ENCODE data around the gene C2orf78. TPM values are rescaled to one million over a fixed set of nuclear protein-coding genes. Genes with fewer than 3 reads are reported as not detected.
A peak's percentile ranks its signal among the peaks of the same experiment; 100 is the strongest.
"Not testable (repeated sequence)": the region's sequence is repeated elsewhere in the genome, so short reads cannot be mapped to it uniquely, and the experiment has no call there.

The C2orf78 gene
- total RNA-seq, result 0.07 TPM in 1 of 2 replicates, not detected in the other

- H3K9me3 Mint-ChIP-seq; H3K27me3 Mint-ChIP-seq; H3K4me1 Mint-ChIP-seq; intact Hi-C loops (cut with micrococcal nuclease); H3K4me3 Mint-ChIP-seq; H3K36me3 Mint-ChIP-seq (ENCODE audit: low read depth); H3K27ac Mint-ChIP-seq; DNase-seq: not testable (repeated sequence)
Measured at GRCh38 chr2:73783883-73784282, at the start of gene C2orf78. TSS of gene C2orf78 (plus strand) at chr2:73784183. CDS start at chr2:73784310, 127 bp downstream.

- Mint-ChIP-seq H3K27ac (peak overlapping the region; percentile 91), H3K4me1 (peaks cover 10% of the 10 kb centered on the region), H3K27me3 (no peaks in the 10 kb centered on the region), H3K36me3 (ENCODE audit: low read depth) (peaks cover 33% of the 10 kb centered on the region), H3K4me3 (peak overlapping the region; percentile 100), H3K9me3 (peaks cover 5% of the 10 kb centered on the region)
- no peak for DNase-seq
- intact Hi-C loops (cut with micrococcal nuclease), result loop anchor here (2.0 to 10.0 kb wide), 3 partner anchors 408 to 666 kb away; partner anchors contain the start of genes BOLA3, EGR4 and SFXN5
Measured at GRCh38 chr2:73736378-73736777, 47.6 kb upstream of the C2orf78 start.

- peaks cover 10% of the 10 kb centered on the region for H3K4me1 Mint-ChIP-seq
- peak; percentile 98 for DNase-seq
- H3K4me3 Mint-ChIP-seq, result peak within 1 kb of the TSS; percentile 100
- H3K27ac Mint-ChIP-seq, result peak within 1 kb of the TSS; percentile 91
- H3K9me3 Mint-ChIP-seq, result peaks cover 5% of the 10 kb centered on the region
- intact Hi-C loops (cut with micrococcal nuclease), result loop anchor here (1.0 to 10.0 kb wide), 9 partner anchors 43 to 746 kb away; partner anchors contain the start of genes BOLA3, DGUOK, DUSP11 and EGR4
- no peaks in the 10 kb centered on the region for H3K27me3 Mint-ChIP-seq
- peaks cover 31% of the 10 kb centered on the region for H3K36me3 Mint-ChIP-seq (ENCODE audit: low read depth)
Measured at GRCh38 chr2:73736855-73737779, 46.9 kb upstream of the C2orf78 start, which contains the start of gene TPRKB. TSS of gene TPRKB (minus strand) at chr2:73737345. CDS start at chr2:73734569, 2,776 bp downstream.

- peaks cover 33% of the 10 kb centered on the region for H3K36me3 Mint-ChIP-seq (ENCODE audit: low read depth)
- no peaks in the 10 kb centered on the region for H3K27me3 Mint-ChIP-seq
- no peak overlapping the region for H3K27ac Mint-ChIP-seq
- intact Hi-C loops (cut with micrococcal nuclease), result loop anchor here (5.0 to 10.0 kb wide), 2 partner anchors 406 to 447 kb away; partner anchors contain the start of genes BOLA3 and EGR4
- H3K9me3 Mint-ChIP-seq, result peaks cover 5% of the 10 kb centered on the region
- H3K4me1 Mint-ChIP-seq, result peaks cover 10% of the 10 kb centered on the region
- no peak for DNase-seq
- no peak overlapping the region for H3K4me3 Mint-ChIP-seq
Measured at GRCh38 chr2:73739101-73739500, 44.9 kb upstream of the C2orf78 start.

GRCh38 chr2:73740767-73741166 is 43.2 kb upstream of the C2orf78 start:
- Mint-ChIP-seq H3K4me3 (no peak overlapping the region), H3K27ac (no peak overlapping the region), H3K9me3 (peaks cover 5% of the 10 kb centered on the region), H3K27me3 (no peaks in the 10 kb centered on the region), H3K4me1 (peaks cover 10% of the 10 kb centered on the region), H3K36me3 (ENCODE audit: low read depth) (peaks cover 40% of the 10 kb centered on the region)
- intact Hi-C loops (cut with micrococcal nuclease), result no loop called here
- no peak for DNase-seq

- Mint-ChIP-seq H3K4me3 (no peak overlapping the region), H3K27ac (no peak overlapping the region), H3K9me3 (no peaks in the 10 kb centered on the region), H3K27me3 (no peaks in the 10 kb centered on the region), H3K36me3 (ENCODE audit: low read depth) (peaks cover 50% of the 10 kb centered on the region), H3K4me1 (peaks cover 9% of the 10 kb centered on the region)
- no peak for DNase-seq
- intact Hi-C loops (cut with micrococcal nuclease), result no loop called here
Measured at GRCh38 chr2:73746015-73746876, 37.7 kb upstream of the C2orf78 start.

GRCh38 chr2:73746877-73747208 is 37.1 kb upstream of the C2orf78 start:
- intact Hi-C loops (cut with micrococcal nuclease), result no loop called here
- Mint-ChIP-seq H3K27me3 (no peaks in the 10 kb centered on the region), H3K9me3 (no peaks in the 10 kb centered on the region), H3K4me1 (peaks cover 9% of the 10 kb centered on the region), H3K36me3 (ENCODE audit: low read depth) (peaks cover 46% of the 10 kb centered on the region), H3K27ac (no peak overlapping the region), H3K4me3 (no peak overlapping the region)
- DNase-seq, result no peak

GRCh38 chr2:73749314-73749713 is 34.7 kb upstream of the C2orf78 start:
- H3K9me3 Mint-ChIP-seq, result peaks cover 2% of the 10 kb centered on the region
- H3K36me3 Mint-ChIP-seq (ENCODE audit: low read depth), result peaks cover 52% of the 10 kb centered on the region
- H3K4me3 Mint-ChIP-seq, result no peak overlapping the region
- no peak for DNase-seq
- H3K4me1 Mint-ChIP-seq, result peaks cover 9% of the 10 kb centered on the region
- H3K27ac Mint-ChIP-seq, result no peak overlapping the region
- no peaks in the 10 kb centered on the region for H3K27me3 Mint-ChIP-seq
- intact Hi-C loops (cut with micrococcal nuclease), result no loop called here

- H3K4me1 Mint-ChIP-seq; H3K27me3 Mint-ChIP-seq; DNase-seq; H3K9me3 Mint-ChIP-seq; H3K4me3 Mint-ChIP-seq; H3K27ac Mint-ChIP-seq; intact Hi-C loops (cut with micrococcal nuclease): not testable (repeated sequence)
- H3K36me3 Mint-ChIP-seq (ENCODE audit: low read depth), result peaks cover 43% of the 10 kb centered on the region
Measured at GRCh38 chr2:73754332-73754731, 29.7 kb upstream of the C2orf78 start.

GRCh38 chr2:73759285-73759764 is 24.7 kb upstream of the C2orf78 start:
- Mint-ChIP-seq H3K36me3 (ENCODE audit: low read depth) (peaks cover 53% of the 10 kb centered on the region), H3K9me3 (peaks cover 2% of the 10 kb centered on the region), H3K27me3 (no peaks in the 10 kb centered on the region), H3K4me3 (no peak overlapping the region), H3K27ac (no peak overlapping the region), H3K4me1 (peaks cover 2% of the 10 kb centered on the region)
- no peak for DNase-seq
- intact Hi-C loops (cut with micrococcal nuclease), result no loop called here

- Mint-ChIP-seq H3K27ac (no peak overlapping the region), H3K4me1 (no peaks in the 10 kb centered on the region), H3K27me3 (no peaks in the 10 kb centered on the region), H3K36me3 (ENCODE audit: low read depth) (peaks cover 49% of the 10 kb centered on the region), H3K9me3 (no peaks in the 10 kb centered on the region), H3K4me3 (no peak overlapping the region)
- no peak for DNase-seq
- intact Hi-C loops (cut with micrococcal nuclease), result no loop called here
Measured at GRCh38 chr2:73759904-73760303, 24.1 kb upstream of the C2orf78 start.

- H3K27ac Mint-ChIP-seq, result no peak overlapping the region
- H3K4me3 Mint-ChIP-seq, result no peak overlapping the region
- H3K36me3 Mint-ChIP-seq (ENCODE audit: low read depth), result peaks cover 59% of the 10 kb centered on the region
- peaks cover under 1% of the 10 kb centered on the region for H3K4me1 Mint-ChIP-seq
- intact Hi-C loops (cut with micrococcal nuclease), result no loop called here
- no peaks in the 10 kb centered on the region for H3K9me3 Mint-ChIP-seq
- no peak for DNase-seq
- no peaks in the 10 kb centered on the region for H3K27me3 Mint-ChIP-seq
Measured at GRCh38 chr2:73762571-73762970, 21.4 kb upstream of the C2orf78 start.

- intact Hi-C loops (cut with micrococcal nuclease), result no loop called here
- H3K4me3 Mint-ChIP-seq, result no peak overlapping the region
- peaks cover 8% of the 10 kb centered on the region for H3K4me1 Mint-ChIP-seq
- peaks cover 60% of the 10 kb centered on the region for H3K36me3 Mint-ChIP-seq (ENCODE audit: low read depth)
- no peaks in the 10 kb centered on the region for H3K9me3 Mint-ChIP-seq
- no peaks in the 10 kb centered on the region for H3K27me3 Mint-ChIP-seq
- no peak for DNase-seq
- no peak overlapping the region for H3K27ac Mint-ChIP-seq
Measured at GRCh38 chr2:73764945-73765344, 19.0 kb upstream of the C2orf78 start.

Measured in activated CD4-positive, alpha-beta T cell treated with anti-CD3 and anti-CD28 coated beads, Interleukin-2, amount 10 ng/mL, durations not matched to agents 24 days and 14 days (primary cell).